AG04449 (cell line): Measurements from ENCODE around the gene DCAKD.

Experiments
- CTCF ChIA-PET: fragments of 350-600 bp; formaldehyde crosslinking; extraction: SDS; loops from one replicate; lab custom pipeline; 2021; ENCODE audit warnings: antibody characterized with exemption; lab: Yijun Ruan, JAX
- POLR2A ChIA-PET: fragments of 400-600, 350-600 bp; formaldehyde crosslinking; extraction: SDS; loops from one replicate; lab custom pipeline; 2020; ENCODE audit warnings: antibody characterized with exemption, inconsistent platforms; lab: Yijun Ruan, JAX
- DNase-seq: peaks from one replicate; pipeline ENCODE4 v3.0.0-alpha.2; 2010; ENCODE audit warnings: low read depth, low spot score
- H3K4me3 ChIP-seq: 2 replicates; pipeline ENCODE4 v1.5.1; 2011; ENCODE audit warnings: low read depth, mild to moderate bottlenecking, control low read depth, low read length
- CTCF ChIP-seq: IDR thresholded peaks from one replicate; pipeline ENCODE4 v1.5.1; 2011; ENCODE audit warnings: mild to moderate bottlenecking, moderate library complexity, low read length, control low read depth, inconsistent platforms; ENCODE audit not compliant: insufficient read depth; ENCODE audit errors: missing control alignments

Gene DCAKD

GRCh38 chr17:45073414-45074070 is 22.1 kb upstream of the DCAKD start:
- TF ChIP-seq CTCF = no peak
- ChIA-PET CTCF (interaction anchor here (0.9 to 5.7 kb wide), 5 partner anchors 10 to 24 kb away, joined by 3 to 31 read pairs (median 5); no protein-coding TSS in a partner anchor), POLR2A (interaction anchor here (0.7 to 1.4 kb wide), 3 partner anchors 12 to 122 kb away, joined by 3 to 7 read pairs (median 3); partner anchors contain the start of genes HEXIM1 and NMT1)
- peak; percentile 77 for DNase-seq
- no peak overlapping the region for H3K4me3 ChIP-seq

GRCh38 chr17:45070809-45071208 is 19.4 kb upstream of the DCAKD start:
- POLR2A ChIA-PET = interaction anchor here (1.2 kb wide), 1 partner anchor 20 kb away, joined by 3 read pairs; no protein-coding TSS in a partner anchor
- no peak for DNase-seq
- CTCF ChIA-PET = interaction anchor here (1.2 to 9.1 kb wide), 5 partner anchors 8 to 64 kb away, joined by 4 to 72 read pairs (median 12); partner anchors contain the start of gene ACBD4
- no peak overlapping the region for H3K4me3 ChIP-seq
- TF ChIP-seq CTCF = no peak

GRCh38 chr17:45070001-45070400 is 18.6 kb upstream of the DCAKD start:
- H3K4me3 ChIP-seq = no peak overlapping the region
- ChIA-PET POLR2A (no interaction called here), CTCF (interaction anchor here (1.6 to 9.1 kb wide), 3 partner anchors 27 to 65 kb away, joined by 4 to 72 read pairs (median 12); partner anchors contain the start of gene ACBD4)
- no peak for DNase-seq
- no peak for TF ChIP-seq CTCF

GRCh38 chr17:45067637-45068036 is 16.2 kb upstream of the DCAKD start:
- no peak for TF ChIP-seq CTCF
- no peak for DNase-seq
- no peak overlapping the region for H3K4me3 ChIP-seq
- ChIA-PET CTCF (interaction anchor here (1.0 to 9.1 kb wide), 5 partner anchors 9 to 68 kb away, joined by 3 to 72 read pairs (median 5); partner anchors contain the start of gene ACBD4), POLR2A (no interaction called here)

- TF ChIP-seq CTCF = no peak
- POLR2A ChIA-PET = no interaction called here
- no peak overlapping the region for H3K4me3 ChIP-seq
- no peak for DNase-seq
- CTCF ChIA-PET = interaction anchor here (0.8 to 9.1 kb wide), 5 partner anchors 8 to 143 kb away, joined by 4 to 72 read pairs (median 6); partner anchors contain the start of gene ACBD4
Measured at GRCh38 chr17:45063198-45063597, 11.8 kb upstream of the DCAKD start.

- no peak for TF ChIP-seq CTCF
- CTCF ChIA-PET = interaction anchor here (0.8 to 9.1 kb wide), 5 partner anchors 12 to 141 kb away, joined by 3 to 72 read pairs (median 4); no protein-coding TSS in a partner anchor
- H3K4me3 ChIP-seq = peak overlapping the region; percentile 100
- no peak for DNase-seq
- POLR2A ChIA-PET = interaction anchor here (0.7 to 1.6 kb wide), 5 partner anchors 11 to 310 kb away, joined by 3 to 7 read pairs (median 7); partner anchors contain the start of genes DCAKD and HEXIM1
Measured at GRCh38 chr17:45061606-45062205, 10.3 kb upstream of the DCAKD start.
